K562 (cell line): ENCODE measurements around the gene SSU72. TPM values are rescaled to one million over a fixed set of nuclear protein-coding genes. Genes with fewer than 3 reads are reported as not detected.

Source experiments
- GABPA ChIP-seq: fragments of 200-800 bp; sonication (Bioruptor generic); conservative IDR thresholded peaks from 2 replicates; pipeline ENCODE4 v1.6.1; 2016; ENCODE audit warnings: low read depth, missing genetic modification characterization, missing compliant biosample characterization
- GTF2B ChIP-seq: IDR thresholded peaks from 2 replicates; pipeline ENCODE4 v1.6.1; 2011; ENCODE audit not compliant: insufficient read length; ENCODE audit errors: extremely low read depth
- THRA ChIP-seq: fragments of 450-650 bp; IDR thresholded peaks from 2 replicates; pipeline ENCODE4 v1.6.1; 2017; ENCODE audit warnings: mild to moderate bottlenecking, moderate library complexity
- ZFPM2 ChIP-seq: fragments of 250-450 bp; sonication (Bioruptor Pico); IDR thresholded peaks from 2 replicates; pipeline ENCODE4 v1.5.1; 2022; ENCODE audit warnings: mild to moderate bottlenecking
- ZNF695 ChIP-seq: fragments of 450-650 bp; formaldehyde crosslinking; IDR thresholded peaks from 2 replicates; pipeline ENCODE4 v1.4.0; 2020; ENCODE audit warnings: mild to moderate bottlenecking, moderate library complexity
- polyA plus RNA-seq, 8 experiments: library from polyadenylated mRNA; depleted of rRNA in 4 of 8; stranded (reverse) in 5 of 8; unstranded in 3 of 8; fragments of >200 nt; fragmentation: Nextera tagmentation in 2 of 8; fragmentation: Illumina TruSeq in 1 of 8; extraction: Ambion mirVana in 2 of 8; extraction: Trizol in 1 of 8; gene quantifications; 2 replicates each; pipeline versions ENCODE4 v1.2.1 to v1.2.3, GENCODE V29; 2011 to 2014; ENCODE audit warnings: inconsistent platforms in 1 of 8, missing spikeins in 1 of 8
- total RNA-seq, 7 experiments: library from RNA; depleted of rRNA in 6 of 7; stranded (reverse); fragments of >200 nt in 6 of 7; fragmentation: Illumina TruSeq in 2 of 7; extraction: Trizol in 2 of 7; gene quantifications; 2 replicates each; pipeline versions ENCODE4 v1.2.1 to v1.2.3, GENCODE V29; 2011 to 2021; ENCODE audit warnings: low replicate concordance in 1 of 7
- TF ChIP-seq, protein P1 (sequence below), 2 experiments: fragments of 450-650 bp in 1 of 2; sonication (generic) in 1 of 2; formaldehyde crosslinking in 1 of 2; IDR thresholded peaks; 2 replicates each; pipeline versions ENCODE4 v1.7.1 to v1.9.0; 2016 to 2022; ENCODE audit warnings: inconsistent platforms in 1 of 2, mild to moderate bottlenecking in 1 of 2, missing genetic modification reagents in 1 of 2
- TF ChIP-seq, protein P2 (sequence below): fragments of 200-800 bp; sonication (Bioruptor generic); IDR thresholded peaks from 2 replicates; pipeline ENCODE4 v1.6.1; 2017; ENCODE audit warnings: missing genetic modification characterization, missing compliant biosample characterization
- TF ChIP-seq, protein P3 (sequence below), 2 experiments: fragments of 150-350 bp in 1 of 2; IDR thresholded peaks; 2 replicates each; pipeline ENCODE4 v1.6.1; 2012 to 2016; ENCODE audit warnings: low read depth in 2 of 2, low read length in 2 of 2, mild to moderate bottlenecking in 1 of 2, moderate library complexity in 1 of 2

Gene SSU72
- total and polyA plus RNA-seq, 9 of the 15 experiments (the other 6 are each of a cell fraction or from before 2014, with no cell fraction given) = 70.8 to 201 (median 94.6) TPM

- TF ChIP-seq, protein P1, sequence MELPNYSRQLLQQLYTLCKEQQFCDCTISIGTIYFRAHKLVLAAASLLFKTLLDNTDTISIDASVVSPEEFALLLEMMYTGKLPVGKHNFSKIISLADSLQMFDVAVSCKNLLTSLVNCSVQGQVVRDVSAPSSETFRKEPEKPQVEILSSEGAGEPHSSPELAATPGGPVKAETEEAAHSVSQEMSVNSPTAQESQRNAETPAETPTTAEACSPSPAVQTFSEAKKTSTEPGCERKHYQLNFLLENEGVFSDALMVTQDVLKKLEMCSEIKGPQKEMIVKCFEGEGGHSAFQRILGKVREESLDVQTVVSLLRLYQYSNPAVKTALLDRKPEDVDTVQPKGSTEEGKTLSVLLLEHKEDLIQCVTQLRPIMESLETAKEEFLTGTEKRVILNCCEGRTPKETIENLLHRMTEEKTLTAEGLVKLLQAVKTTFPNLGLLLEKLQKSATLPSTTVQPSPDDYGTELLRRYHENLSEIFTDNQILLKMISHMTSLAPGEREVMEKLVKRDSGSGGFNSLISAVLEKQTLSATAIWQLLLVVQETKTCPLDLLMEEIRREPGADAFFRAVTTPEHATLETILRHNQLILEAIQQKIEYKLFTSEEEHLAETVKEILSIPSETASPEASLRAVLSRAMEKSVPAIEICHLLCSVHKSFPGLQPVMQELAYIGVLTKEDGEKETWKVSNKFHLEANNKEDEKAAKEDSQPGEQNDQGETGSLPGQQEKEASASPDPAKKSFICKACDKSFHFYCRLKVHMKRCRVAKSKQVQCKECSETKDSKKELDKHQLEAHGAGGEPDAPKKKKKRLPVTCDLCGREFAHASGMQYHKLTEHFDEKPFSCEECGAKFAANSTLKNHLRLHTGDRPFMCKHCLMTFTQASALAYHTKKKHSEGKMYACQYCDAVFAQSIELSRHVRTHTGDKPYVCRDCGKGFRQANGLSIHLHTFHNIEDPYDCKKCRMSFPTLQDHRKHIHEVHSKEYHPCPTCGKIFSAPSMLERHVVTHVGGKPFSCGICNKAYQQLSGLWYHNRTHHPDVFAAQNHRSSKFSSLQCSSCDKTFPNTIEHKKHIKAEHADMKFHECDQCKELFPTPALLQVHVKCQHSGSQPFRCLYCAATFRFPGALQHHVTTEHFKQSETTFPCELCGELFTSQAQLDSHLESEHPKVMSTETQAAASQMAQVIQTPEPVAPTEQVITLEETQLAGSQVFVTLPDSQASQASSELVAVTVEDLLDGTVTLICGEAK (IDR thresholded peaks at IDR 0.05) = no peak
- TF ChIP-seq, protein P1 (CRISPR knock-in tag; IDR thresholded peaks at IDR 0.05) = no peak
- TF ChIP-seq, protein P2, sequence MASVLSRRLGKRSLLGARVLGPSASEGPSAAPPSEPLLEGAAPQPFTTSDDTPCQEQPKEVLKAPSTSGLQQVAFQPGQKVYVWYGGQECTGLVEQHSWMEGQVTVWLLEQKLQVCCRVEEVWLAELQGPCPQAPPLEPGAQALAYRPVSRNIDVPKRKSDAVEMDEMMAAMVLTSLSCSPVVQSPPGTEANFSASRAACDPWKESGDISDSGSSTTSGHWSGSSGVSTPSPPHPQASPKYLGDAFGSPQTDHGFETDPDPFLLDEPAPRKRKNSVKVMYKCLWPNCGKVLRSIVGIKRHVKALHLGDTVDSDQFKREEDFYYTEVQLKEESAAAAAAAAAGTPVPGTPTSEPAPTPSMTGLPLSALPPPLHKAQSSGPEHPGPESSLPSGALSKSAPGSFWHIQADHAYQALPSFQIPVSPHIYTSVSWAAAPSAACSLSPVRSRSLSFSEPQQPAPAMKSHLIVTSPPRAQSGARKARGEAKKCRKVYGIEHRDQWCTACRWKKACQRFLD (CRISPR knock-in tag) = peak; percentile 39; the same call in 1 of the 2 replicates
- TF ChIP-seq GTF2B (no peak), GABPA (tag) (no peak), ZFPM2 (no peak), THRA (no peak), ZNF695 (no peak)
- TF ChIP-seq, protein P3, sequence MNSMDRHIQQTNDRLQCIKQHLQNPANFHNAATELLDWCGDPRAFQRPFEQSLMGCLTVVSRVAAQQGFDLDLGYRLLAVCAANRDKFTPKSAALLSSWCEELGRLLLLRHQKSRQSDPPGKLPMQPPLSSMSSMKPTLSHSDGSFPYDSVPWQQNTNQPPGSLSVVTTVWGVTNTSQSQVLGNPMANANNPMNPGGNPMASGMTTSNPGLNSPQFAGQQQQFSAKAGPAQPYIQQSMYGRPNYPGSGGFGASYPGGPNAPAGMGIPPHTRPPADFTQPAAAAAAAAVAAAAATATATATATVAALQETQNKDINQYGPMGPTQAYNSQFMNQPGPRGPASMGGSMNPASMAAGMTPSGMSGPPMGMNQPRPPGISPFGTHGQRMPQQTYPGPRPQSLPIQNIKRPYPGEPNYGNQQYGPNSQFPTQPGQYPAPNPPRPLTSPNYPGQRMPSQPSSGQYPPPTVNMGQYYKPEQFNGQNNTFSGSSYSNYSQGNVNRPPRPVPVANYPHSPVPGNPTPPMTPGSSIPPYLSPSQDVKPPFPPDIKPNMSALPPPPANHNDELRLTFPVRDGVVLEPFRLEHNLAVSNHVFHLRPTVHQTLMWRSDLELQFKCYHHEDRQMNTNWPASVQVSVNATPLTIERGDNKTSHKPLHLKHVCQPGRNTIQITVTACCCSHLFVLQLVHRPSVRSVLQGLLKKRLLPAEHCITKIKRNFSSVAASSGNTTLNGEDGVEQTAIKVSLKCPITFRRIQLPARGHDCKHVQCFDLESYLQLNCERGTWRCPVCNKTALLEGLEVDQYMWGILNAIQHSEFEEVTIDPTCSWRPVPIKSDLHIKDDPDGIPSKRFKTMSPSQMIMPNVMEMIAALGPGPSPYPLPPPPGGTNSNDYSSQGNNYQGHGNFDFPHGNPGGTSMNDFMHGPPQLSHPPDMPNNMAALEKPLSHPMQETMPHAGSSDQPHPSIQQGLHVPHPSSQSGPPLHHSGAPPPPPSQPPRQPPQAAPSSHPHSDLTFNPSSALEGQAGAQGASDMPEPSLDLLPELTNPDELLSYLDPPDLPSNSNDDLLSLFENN (IDR thresholded peaks at IDR 0.05; ENCODE audit: low read depth in 2 of 2, low read length in 2 of 2) = no peak
Measured at GRCh38 chr1:1599030-1599934, 24.6 kb upstream of the SSU72 start (continued).
